Posterior cingulate gyrus (tissue), 11 donors: ENCODE measurements around the gene GTF2B.
"Not testable (repeated sequence)": the region's sequence is repeated elsewhere in the genome, so short reads cannot be mapped to it uniquely, and the experiment has no call there.

ENCODE experiments used
- DNase-seq, 10 donors: peaks; one replicate each; pipeline versions ENCODE4 v3.0.0 to v3.0.0-alpha.2; 2020 to 2021; ENCODE audit warnings: mixed read lengths in 3 of 10
- intact Hi-C: fragments of 100-400 bp; cut with DNase I; formaldehyde crosslinking; loops from one replicate; pipeline ENCODE4 v1.15.1; 2023

Gene GTF2B

GRCh38 chr1:88891318-88891950 is at the start of gene GTF2B:
Gene GTF2B (minus strand): TSS chr1:88891567. CDS start chr1:88891499, 68 bp downstream.
- intact Hi-C loops = loop anchor here (5.0 kb wide), 1 partner anchor 209 kb away; the partner anchor contains the start of gene PKN2

DNA sequence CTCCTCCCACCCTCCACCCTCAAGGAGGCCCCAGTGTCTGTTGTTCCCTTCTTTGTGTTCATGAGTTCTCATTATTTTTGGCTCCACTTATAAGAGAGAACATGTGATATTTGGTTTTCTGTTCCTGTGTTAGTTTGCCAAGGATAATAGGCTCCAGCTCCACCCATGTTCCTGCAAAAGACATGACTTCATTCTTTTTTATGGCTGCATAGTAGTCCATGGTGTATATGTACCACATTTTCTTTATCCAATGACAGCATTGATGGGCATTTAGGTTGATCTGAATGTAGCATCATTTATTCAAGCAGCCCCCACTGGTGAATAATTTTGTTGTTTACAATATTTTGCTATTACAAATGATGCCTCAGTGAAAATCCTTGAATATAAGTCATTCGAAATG is 47.2 kb upstream of the GTF2B start:
- intact Hi-C loops = not testable (repeated sequence)

More at GRCh38 chr1:88891318-88891950, at the start of gene GTF2B:
- DNase-seq = peak; percentile 82 to 98 (median 88)

DNA sequence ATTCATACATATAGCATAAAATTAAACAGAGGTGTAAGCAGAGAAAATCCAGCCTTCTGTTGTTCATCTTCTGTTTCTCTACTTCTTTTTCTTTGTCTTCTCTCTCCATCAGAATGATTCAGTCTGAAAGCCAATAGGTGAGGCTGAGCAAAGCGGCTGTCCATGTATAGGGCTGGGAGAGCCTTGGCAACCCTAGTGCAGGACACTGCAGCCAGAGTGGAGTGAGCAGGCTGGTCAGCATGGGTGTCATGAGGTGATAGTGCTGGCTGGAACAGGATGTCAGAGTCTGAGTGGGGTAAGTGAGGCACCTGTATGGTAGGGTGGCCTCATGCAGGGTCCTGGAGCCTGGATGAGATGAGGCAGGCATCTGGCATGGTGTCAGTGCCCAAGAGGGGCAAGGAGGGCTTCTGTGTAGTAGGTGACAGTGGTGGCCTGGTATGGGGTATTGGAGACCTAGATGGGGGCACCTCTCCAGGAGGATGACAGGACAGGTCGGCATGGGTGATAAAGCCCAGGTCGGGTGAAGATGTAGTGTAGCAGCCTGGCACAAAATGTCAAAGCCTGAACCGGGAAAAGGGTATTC is 45.5 kb upstream of the GTF2B start:
- DNase-seq = no peak
- intact Hi-C loops = no loop called here

More for the DNA sequence above, 47.2 kb upstream of the GTF2B start:
- DNase-seq = not testable (repeated sequence)

- no peak for DNase-seq
- intact Hi-C loops = no loop called here
These were observed 44.8 kb upstream of the GTF2B start for GRCh38 chr1:88936223-88936523.

DNA sequence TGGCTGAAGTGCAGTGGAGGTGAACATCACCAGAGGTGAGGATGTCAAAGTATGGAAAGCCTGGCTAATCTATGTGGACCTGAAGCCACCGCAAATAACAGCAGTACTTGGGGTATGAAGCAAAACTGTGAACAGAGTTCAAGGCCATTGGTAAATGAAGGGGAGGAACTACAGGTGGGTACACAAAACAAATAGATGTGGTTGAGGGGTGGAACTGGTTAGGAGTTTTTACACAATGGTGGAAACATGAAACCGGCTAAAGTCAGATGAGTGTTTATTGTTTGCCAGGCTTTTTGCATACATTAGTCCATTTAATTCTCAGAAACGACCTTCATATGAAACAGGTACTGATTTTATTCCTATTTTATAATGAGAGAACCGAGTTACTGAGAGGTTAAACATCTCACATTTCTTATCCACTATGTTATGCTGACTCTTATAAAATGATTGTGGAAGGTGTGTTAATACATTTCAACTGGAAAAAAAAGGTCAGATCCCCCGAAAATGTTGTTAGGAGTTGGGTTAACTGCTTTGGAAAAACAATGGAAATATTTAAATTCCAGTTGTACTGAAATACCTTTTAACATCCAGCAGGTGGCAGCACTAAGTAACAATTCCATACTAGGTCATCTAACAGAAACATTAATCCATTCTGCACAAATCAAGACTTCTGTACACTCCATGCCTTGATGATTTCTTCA is 44.3 kb upstream of the GTF2B start:
- intact Hi-C loops = no loop called here
- DNase-seq = no peak

- intact Hi-C loops, DNase-seq: not testable (repeated sequence)
These were observed 38.8 kb upstream of the GTF2B start for GRCh38 chr1:88930176-88930575.

GRCh38 chr1:88923224-88923623 is 31.9 kb upstream of the GTF2B start:
- intact Hi-C loops = no loop called here
- no peak for DNase-seq

- DNase-seq = no peak
- intact Hi-C loops = no loop called here
These were observed 30.8 kb upstream of the GTF2B start for GRCh38 chr1:88922214-88922613.

DNA sequence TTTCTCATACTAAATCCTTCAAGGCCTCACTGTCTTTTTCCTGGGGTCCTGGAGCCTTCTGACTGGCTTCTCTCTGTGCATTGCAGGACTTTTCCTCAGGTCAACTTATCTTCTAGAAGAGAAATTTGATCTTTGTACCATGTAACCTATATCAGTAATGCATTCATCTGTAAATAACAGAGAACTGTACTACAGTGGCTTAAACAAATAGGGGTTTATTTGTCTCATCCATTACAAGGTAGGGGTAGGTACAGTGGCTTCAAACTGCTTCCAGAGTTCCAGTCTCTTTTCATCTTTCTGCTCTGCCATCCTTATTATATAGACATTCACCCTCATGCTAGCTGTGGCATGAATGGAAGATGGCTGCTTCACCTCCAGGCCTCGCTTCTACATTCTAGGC is 29.5 kb upstream of the GTF2B start:
- DNase-seq = no peak
- intact Hi-C loops = no loop called here

DNA sequence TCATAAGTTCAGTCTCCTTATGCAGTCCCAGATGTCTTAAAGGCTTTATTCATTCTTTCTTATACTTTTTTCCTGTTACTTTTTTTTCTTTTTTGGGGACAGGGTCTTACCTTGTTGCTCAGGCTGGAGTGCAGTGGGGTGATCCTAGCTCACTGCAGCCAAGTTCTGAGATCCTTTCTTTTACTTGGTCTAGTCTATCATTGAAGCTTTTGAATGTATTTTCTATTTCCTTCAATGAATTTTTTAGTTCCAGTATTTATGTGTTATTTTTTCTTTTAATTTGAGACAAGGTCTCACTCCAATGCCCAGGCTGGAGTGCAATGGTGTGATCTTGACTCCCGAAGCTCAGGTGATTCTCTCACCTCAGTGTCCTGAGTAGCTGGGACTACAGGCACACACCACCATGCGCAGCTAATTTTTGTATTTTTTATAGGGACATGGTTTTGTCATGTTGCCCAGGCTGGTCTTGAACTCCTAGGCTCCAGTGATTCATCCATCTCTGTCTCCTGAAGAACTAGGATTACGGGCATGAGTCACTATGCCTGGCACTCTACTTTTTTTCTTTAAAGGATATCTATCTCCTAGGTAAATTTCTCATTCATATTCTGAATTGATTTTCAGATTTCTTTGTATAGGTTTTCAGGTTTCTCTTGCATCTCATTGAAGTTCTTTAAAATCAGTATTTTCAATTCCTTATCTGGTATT is 26.1 kb upstream of the GTF2B start:
- no peak for DNase-seq
- intact Hi-C loops = no loop called here

GRCh38 chr1:88916883-88917282 is 25.5 kb upstream of the GTF2B start:
- DNase-seq = no peak
- intact Hi-C loops = no loop called here

DNA sequence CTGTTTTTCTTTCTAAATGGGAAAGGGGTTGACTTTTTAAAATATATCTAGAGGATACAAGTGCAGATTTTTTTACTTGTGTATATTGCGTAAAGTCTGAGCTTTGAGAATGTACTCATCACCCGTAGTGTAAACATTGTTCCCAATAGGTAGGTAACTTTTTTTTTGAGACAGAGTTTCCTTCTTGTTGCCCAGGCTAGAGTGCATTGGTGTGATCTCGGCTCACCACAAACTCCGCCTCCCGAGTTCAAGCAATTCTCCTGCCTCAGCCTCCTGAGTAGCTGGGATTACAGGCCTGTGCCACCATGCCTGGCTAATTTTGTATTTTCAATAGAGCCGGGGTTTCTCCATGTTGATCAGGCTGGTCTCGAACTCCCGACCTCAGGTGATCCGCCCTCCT is 20.4 kb upstream of the GTF2B start:
- DNase-seq, intact Hi-C loops: not testable (repeated sequence)

DNA sequence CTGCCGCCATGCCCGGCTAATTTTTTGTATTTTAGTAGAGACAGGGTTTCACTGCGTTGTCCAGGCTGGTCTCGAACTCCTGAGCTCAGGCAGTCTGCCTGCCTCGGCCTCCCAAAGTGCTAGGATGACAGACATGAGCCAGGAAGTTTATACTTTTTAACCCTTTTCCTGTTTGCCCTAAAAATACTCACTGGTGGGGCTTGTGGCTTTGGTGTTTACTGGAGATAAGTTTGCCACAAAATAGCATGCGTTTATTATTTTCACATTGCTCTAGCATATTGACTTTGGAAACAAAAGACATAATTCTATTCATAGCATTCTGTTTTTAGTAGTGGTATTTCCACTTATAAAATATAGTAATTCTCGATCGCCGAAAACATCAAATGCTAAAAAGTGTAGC is 19.8 kb upstream of the GTF2B start:
- no peak for DNase-seq
- intact Hi-C loops = no loop called here

DNA sequence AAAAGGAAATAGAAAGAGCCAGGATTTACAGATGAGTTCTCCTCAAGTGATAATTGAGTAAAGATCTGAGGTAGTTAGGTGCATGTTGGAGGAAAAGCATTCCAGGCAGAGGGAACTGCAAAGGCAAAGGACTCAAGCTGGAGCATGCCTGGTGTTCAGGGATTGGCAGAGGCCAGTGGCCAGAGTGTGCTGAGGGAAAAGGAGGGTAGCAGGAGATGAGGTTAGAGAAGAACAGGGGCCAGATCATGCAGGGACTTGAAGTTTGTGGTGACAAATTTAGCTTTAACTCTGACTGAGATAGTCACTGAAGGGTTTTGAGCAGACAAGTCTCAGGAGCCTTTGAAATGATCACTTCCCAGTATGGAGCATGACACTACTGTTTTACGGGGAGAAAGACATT is 19.0 kb upstream of the GTF2B start:
- intact Hi-C loops = no loop called here
- DNase-seq = no peak

GRCh38 chr1:88900883-88901282 is 9.5 kb upstream of the GTF2B start:
- intact Hi-C loops = no loop called here
- no peak for DNase-seq

- DNase-seq = no peak
- intact Hi-C loops = no loop called here
These were observed 5.8 kb upstream of the GTF2B start for GRCh38 chr1:88897070-88897730.

- DNase-seq = no peak
These were observed 1.1 kb upstream of the GTF2B start for GRCh38 chr1:88892357-88892877.

GRCh38 chr1:88891951-88892340 is 579 bp upstream of the GTF2B start:
- intact Hi-C loops = loop anchor here (5.0 kb wide), 1 partner anchor 210 kb away; the partner anchor contains the start of gene PKN2
- DNase-seq = no peak

More at GRCh38 chr1:88892357-88892877, 1.1 kb upstream of the GTF2B start:
- intact Hi-C loops = loop anchor here (5.0 kb wide), 1 partner anchor 210 kb away; the partner anchor contains the start of gene PKN2

GRCh38 chr1:88890791-88891317 is 513 bp downstream of the GTF2B start:
- intact Hi-C loops = loop anchor here (5.0 kb wide), 1 partner anchor 209 kb away; the partner anchor contains the start of gene PKN2

GRCh38 chr1:88890131-88890530 is 1.2 kb downstream of the GTF2B start:
- no peak for DNase-seq
- intact Hi-C loops = loop anchor here (5.0 kb wide), 1 partner anchor 208 kb away; the partner anchor contains the start of gene PKN2

More at GRCh38 chr1:88890791-88891317, 513 bp downstream of the GTF2B start:
- DNase-seq = peak in 4 of 10 donors; percentile 18 to 36 (median 28)
